Ovary (tissue), 1 donor: ENCODE data around the gene KCNJ3.

Experiments used
- EP300 ChIP-seq: sonication (generic); formaldehyde crosslinking; IDR thresholded peaks from one replicate; pipeline ENCODE4 v1.6.1; 2017; ENCODE audit warnings: antibody characterized with exemption
- POLR2A ChIP-seq: fragments of 450-650 bp; IDR thresholded peaks from one replicate; pipeline ENCODE4 v1.6.1; 2017; ENCODE audit warnings: antibody characterized with exemption, mild to moderate bottlenecking, moderate library complexity

DNA sequence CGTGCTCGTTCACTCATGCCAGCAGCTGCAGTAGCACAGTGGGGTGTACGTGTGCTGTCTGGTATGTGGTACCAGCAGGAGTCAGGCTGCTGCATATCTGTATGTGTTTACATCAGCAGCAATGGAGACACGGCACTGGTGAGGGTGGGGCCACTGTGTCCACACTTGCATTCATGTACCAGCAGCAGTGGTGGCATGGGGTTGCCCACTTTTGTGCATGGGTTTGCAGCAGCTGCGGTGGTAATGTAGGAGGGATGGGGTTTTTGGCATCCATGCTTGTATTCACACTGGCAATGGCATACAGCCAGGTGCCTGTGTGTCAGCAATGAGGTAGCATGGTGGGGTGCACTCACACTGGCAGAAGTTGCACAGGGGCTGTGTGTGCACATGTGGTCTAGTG lies 187.8 kb downstream of the KCNJ3 start:
- TF ChIP-seq POLR2A (no peak), EP300 (no peak)
